Non-pigmented ciliary epithelial cell (primary cell): ENCODE results near the gene UGP2.
A peak's percentile ranks its signal among the peaks of the same experiment; 100 is the strongest.
"Not testable (repeated sequence)": the region's sequence is repeated elsewhere in the genome, so short reads cannot be mapped to it uniquely, and the experiment has no call there.

Source experiments
- DNase-seq: peaks from one replicate; pipeline ENCODE4 v3.0.0-alpha.2; 2010; ENCODE audit warnings: low read depth

Gene UGP2

DNA sequence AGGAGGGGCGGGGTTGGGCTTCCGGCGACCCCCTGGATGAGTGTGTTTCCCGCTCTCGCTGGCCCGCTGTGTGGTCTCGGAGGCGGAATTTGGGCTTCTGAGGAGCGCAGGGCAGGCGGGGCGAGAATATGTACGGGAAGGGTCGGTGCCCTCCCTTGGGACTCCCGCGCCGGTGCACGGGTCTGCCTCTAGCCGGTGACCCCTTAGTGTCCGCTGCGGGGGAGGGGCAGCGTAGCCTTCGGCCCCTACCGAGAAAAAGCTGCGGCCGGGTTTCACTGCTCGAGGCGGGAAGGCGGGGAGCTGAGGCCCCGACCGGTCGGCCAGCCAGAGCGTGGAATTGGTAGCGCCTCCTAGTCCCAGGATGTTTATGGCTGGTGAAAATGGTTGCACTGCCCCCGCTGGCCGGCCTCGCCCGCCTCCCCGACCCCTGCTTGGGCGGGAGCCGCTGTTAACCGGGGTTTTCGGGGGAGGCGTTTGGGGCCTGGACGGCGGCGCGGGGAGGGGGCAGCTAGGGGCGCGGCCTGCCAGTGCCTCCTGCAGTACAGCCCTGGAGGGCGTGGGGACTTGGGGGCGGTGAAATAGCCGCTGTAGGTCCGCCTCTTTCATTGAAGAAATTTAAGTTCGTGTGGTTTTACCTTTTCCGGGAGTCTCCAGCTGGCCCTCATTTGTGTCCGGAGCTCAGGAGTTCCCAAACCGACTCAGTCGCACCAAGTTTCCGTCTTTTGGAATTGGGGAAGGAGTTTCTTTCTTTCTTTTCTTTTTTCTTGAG lies at the start of gene UGP2:
TSS of gene UGP2 (plus strand) at position 643 of the 769 bp plus-strand sequence. CDS start 290 bp downstream, outside the sequence.
- DNase-seq, result no peak

DNA sequence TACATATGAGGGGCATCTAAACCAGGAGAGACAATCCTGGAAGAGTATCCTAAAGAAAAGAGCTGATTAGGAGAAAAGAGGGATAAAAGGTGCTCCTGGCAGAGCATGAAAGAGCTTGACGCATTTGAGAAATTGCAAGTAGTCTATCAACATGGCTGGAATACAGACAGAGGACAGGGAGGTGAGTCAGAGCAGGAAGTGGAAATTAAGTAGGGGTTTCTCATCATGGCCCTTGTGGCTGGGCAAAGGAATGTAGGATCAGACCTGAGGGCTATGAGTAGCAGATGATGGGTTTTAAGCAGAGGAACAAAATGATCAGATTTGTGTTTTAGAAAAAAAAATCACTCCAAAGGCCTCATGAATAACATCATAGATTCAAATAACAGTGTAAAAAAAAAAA lies 49.2 kb upstream of the UGP2 start:
- peak; percentile 97 for DNase-seq

DNA sequence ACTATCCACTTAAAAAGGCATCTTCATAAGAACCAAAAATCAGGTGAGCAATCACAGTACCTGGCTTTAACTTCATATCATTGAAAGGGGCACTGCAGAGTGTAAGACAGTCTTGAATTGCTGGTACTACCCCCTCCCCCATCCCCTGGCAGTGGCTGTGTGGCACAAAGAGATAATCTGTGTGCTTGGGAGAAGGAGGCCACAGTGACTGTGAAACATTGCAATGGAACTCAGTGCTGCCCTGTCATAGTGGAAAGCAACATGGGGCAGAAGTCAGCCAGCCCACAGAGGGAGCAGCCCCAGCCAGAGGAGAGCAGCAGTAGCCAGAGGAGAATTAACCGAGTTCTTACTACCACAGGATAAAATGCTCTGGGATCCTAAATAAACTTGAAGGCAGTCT lies 45.3 kb upstream of the UGP2 start:
- DNase-seq, result no peak

DNA sequence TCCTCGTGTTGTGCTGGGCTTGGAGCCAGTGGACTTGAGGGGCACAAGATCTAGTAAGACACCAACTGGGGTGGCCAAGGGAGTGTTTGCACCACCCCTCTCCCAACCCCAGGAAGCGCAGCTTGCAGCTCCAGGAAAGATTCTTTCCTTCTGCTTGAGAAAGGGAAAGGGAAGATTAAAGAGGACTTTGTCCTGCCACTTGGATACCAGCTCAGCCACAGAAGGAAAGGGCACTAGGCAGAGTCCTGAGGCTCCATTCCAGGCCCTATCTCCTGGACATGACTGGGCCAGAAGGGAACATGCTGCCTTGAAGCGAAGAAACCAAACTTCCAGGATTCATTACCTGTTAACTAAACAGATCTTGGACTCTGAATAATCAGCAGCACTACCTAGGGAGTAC lies 44.9 kb upstream of the UGP2 start:
- DNase-seq, result no peak

DNA sequence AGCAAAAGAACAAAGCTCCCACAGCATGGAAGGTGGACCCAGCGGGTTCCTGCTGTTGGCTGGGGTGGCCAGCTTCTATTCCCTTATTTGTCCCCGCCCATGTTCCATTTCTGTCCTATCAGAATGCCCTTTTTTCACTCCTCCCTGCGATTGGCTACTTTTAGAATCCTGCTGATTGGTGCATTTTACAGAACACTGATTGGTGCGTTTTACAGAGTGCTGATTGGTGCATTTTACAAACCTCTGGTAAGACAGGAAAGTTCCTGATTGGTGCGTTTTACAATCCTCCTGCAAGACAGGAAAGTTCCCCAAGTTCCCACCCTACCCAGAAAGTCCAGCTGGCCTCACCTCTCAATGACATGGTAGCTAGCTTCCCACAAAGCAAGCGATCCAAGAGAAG lies 40.2 kb upstream of the UGP2 start:
- DNase-seq, result no peak

DNA sequence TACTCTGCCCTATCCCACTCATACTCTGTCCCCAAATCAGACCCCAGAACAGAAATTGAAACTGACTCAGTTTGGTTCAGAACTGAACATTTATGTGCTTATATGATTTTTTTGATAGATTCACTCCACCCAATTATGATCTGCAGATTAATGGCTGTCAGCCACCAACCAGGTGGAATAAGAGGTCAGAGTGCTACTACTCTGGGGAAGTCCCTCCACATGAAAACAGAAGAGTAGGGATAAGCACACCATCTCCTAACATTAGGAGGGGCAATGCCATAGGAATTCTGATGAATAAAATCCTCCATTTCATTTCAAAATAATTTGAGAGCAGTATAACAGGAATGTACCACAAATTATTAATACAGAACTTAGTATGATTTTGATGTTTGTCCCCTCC lies 36.3 kb upstream of the UGP2 start:
- DNase-seq, result no peak

DNA sequence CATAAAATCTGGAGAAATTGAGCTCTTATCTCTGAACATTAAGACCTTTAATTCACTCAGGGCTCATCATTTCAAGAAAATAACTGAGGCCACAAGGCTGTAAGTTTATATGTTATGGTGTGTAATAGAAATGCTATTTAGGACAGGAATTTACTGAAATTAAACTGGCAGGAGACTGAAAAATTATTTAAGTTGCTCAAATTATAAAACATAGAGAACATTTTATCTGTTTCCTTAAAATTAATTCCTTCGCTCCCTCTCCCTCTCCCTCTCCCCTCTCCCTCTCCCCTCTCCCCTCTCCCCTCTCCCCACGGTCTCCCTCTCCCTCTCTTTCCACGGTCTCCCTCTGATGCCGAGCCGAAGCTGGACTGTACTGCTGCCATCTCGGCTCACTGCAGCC lies 33.7 kb upstream of the UGP2 start:
- DNase-seq, result not testable (repeated sequence)

DNA sequence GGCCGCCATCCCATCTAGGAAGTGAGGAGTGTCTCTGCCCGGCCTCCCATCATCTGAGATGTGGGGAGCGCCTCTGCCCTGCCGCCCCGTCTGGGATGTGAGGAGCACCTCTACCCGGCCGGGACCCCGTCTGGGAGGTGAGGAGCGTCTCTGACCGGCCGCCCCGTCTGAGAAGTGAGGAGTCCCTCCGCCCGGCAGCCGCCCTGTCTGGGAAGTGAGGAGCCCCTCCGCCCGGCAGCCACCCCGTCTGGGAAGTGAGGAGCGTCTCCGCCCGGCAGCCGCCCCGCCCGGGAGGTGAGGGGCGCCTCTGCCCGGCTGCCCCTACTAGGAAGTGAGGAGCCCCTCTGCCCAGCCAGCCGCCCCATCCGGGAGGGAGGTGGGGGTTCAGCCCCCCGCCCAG lies 32.8 kb upstream of the UGP2 start:
- DNase-seq, result not testable (repeated sequence)

DNA sequence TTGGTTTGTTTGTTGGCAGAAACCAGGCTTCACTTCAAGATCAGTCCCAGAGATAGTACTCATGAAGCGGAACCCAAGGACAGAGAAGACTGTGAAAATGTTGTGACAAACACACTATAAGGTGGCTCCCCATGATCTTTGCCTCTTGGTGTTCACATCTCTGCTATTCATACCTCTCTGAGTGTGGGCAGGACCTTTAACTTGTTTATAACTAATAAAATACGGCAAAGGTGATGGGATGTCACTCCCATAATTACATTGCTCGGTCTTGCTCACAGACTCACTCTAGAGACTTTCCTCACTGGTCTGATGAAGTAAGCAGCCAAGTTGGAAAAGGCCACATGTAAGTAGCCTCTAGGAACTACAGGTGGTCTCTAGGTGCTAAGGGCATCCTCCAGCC lies 30.6 kb upstream of the UGP2 start:
- no peak for DNase-seq

DNA sequence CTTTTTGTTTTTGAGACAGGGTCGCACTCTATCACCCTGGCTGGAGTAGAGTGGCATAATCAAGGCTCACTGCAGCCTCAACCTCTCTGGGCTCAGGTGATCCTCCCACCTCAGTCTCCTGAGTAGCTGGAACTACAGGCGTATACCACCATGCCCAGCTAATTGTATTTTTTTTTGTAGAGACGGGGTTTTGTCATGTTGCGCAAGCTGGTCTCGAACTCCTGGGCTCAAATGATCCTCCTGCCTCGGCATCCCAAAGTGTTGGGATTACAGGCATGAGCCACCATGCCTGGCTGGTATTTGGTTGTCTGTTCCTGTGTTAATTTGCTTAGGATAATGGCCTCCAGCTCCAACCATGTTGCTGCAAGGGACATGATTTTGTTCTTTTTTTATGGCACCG lies 29.8 kb upstream of the UGP2 start:
- not testable (repeated sequence) for DNase-seq

DNA sequence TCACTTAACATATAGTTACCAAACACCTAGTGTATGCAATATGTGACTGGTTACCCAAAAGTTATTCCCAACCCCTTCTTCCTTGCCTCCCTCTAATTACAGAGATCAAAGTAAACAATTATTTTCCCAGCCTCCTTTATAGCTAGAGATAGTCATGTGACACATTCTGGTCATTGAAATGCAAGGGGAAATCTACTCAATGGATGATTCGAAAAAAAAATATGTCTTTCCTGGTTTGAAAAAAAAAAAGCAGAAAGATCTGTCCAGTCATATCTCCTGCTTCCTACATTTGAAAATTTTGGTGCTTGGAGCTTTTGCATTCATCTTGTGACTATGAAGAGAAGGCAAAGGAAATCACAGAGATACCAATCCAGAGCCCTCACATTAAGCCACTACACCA lies 27.6 kb upstream of the UGP2 start:
- no peak for DNase-seq

DNA sequence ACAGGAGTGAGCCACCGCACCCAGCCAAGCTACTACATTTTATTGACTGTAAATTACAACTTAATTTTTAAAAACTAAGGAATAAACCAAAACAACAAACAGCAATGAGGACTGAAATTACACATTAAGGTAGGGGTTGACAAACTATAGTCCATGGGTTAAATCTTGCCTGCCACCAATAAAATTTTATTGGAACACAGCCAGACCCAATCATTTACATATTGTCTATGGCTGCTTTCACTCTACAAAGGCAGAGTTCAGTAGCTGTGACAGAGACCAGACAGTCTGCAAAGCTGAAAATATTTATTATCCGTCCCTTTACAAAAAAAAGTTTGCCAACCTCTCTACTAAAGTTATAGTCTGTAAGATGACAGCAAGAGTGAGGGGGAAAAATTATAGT lies 24.3 kb upstream of the UGP2 start:
- no peak for DNase-seq

DNA sequence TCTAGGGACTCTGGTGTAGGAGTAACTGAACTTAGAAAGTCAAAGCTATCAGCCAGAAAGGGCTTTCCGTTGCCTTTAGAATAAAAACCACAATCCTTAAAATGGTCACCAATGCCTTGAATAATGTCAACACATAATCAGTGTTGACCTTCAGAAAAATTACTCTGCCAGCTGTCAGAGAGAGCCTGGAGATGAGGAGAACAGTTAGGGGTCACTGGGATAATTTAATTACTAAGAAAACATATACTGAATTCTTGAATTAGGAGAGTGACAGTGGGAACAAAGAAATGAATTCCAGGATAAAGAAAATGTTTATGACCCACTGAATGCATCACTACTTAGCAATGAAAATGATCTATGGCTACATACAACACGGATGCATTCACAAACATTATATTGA lies 23.4 kb upstream of the UGP2 start:
- DNase-seq, result no peak

DNA sequence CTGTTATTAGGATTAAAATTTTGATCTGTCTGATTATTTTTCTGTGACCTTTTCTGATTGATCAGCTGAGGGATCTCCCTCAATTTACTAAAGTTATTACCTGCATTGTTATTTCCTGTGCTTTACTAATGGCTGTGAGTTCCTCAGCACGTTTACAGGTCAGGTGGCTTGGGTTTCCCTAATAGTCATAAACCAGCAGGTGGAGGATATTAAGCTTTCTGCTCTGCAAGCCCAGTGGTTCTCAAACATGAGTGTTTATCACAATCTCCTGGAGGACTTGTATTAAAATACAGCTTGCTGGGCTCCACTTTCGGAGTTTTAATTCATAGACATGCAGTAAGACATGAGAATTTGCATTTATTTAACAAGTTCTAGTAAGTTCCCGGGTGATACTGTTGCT lies 22.4 kb upstream of the UGP2 start:
- no peak for DNase-seq

DNA sequence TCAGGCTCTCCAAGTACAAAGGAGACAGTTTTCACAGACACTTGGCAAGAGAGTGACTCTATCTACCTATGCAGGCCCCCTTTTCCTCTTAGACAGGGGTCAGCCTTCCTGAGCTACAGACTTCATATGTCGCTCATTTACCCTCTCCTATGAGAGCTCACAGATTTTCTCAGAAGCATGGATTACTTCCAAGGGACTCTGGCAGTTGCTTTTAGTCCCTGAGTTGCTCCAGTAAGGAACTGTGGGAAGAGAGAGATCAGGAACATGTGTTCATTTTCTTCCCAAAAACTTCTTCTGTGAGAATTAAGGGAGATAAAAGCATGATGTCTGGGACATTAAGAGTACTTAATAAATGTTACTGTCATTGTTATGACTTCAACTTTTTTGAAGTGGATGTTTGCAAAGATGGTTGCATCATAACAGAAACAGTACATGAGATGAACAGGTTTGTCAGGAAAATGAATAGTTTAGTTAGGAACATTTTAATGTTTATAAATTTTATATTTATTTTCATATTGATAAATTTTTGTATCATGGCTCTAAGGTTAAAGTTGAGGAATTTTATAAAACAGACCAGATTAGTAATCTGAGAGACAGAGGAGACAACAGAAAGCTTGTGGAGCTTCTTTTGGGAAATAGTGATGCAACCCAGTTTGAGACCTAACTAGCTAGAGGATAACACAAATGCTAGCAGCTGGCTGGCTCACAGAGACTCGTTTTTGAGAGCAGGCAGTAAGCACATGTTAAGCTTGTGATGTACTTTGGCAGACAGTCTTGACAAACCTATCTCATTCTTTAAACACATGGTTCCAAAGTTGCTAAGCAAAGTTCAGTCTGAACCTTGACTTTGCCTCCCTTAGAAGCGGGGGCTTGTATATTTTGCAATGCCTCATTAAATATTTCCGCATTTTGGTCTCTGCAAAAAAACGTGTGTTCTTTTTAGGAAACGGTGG lies 21.7 kb upstream of the UGP2 start:
- DNase-seq, result no peak

DNA sequence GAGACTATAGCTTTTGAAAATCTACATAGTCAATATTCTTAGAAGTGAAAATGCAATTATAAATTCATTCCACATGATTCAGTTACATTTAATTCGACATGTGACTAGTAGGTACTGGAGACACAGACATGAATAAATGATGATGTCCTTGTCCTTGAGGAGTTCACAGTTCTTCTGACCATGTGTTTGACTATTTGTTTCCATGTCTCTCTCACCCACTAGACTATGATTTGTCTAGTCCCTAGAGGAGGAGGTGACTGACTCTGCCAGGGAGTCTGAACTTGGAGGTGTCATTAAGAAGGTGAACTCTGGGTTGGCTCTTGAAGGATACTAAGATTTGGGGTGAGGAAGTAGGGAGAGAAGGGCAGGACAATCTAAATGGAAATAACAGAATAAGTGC lies 20.7 kb upstream of the UGP2 start:
- DNase-seq, result no peak

DNA sequence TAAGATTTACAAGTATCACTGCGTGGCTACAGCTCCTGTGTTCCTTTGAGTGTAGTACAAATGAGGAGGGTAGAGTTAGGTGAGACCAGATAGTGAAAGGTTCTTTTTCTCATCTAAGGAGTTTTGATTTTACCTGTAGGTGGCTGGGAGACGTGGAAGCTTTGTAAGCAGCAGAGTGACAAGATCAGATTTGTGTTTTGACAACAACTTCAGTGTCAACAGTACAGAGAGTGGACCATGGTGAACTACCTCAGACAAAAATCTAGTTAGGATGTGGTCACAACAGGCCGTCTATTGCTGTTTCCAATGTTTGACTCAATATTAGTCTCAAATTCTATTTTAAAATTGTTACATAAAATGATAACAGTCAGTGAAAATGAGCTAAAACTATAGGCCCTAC lies 20.3 kb upstream of the UGP2 start:
- DNase-seq, result no peak

DNA sequence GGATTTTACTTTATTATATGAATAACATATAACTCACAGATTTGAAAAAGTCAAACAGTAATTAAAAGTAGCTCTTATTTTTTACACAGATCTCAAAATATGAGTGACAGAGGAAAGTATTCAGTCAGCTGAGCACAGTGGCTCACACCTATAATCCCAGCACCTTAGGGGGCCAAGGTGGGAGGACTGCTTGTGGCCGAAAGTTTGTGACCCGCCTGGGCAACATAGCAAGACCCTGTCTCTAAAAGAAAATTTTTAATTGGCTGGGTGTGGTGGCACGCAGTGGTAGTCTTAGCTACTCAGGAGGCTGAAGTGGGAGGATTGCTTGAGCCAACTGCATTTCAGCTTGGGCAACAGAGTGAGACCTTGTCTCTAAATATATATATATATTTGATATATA lies 19.2 kb upstream of the UGP2 start:
- no peak for DNase-seq

DNA sequence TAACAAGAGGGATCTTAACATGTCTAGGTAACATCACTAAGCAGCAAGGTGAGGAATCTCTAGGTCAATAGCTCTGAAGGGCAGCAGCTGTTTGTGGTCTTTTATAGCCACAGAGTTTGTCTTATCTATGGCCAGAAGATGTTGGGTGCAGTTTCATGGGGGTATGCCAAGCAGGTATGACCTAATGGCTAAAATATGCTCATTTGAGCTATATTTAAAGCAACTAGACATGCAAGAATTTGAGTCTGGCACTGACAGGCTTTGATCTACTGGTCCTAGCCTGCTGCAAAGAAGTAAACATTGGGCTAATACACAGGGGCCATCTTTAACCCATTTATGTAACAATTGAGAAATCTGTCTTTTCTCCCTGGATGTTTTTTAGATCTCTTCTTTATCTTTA lies 13.9 kb upstream of the UGP2 start:
- peak; percentile 89 for DNase-seq

DNA sequence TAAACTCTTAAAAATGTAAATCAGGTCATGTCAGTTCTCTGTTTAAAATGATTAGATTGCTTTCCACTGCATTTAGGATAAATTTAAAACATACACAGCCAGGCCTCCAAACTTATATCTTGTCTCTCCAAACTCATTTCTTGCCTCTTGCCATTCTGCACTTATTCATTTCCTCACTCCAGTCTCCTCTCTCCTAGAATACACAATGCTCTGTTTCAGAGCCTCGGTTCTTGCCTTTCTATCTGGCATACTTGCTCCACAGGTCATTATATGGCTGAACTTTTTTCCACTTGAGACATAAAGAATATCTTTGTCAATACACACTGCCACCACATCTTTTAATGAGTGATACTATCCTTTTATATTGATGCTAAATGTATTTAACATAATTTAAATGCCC lies 10.5 kb upstream of the UGP2 start:
- DNase-seq, result no peak

DNA sequence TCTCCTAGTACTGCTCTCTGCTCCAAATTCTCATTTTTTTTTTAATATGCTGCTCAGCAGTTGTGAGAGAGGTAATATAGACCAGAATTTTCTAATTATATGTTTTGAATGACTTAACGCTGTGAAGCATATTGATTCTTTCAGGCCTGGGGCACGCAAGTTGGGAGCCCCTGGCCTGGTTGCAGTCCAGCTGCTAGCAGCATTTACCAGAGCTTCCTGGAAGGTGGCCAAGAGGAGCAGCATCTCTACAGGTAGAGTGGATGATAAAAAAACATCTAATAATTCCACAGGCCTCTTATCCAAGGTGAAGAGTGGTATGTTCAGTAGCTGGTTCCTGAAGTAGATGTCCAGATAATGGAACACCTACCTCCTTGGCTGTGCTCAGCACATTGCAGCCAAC lies 7.3 kb upstream of the UGP2 start:
- DNase-seq, result no peak

DNA sequence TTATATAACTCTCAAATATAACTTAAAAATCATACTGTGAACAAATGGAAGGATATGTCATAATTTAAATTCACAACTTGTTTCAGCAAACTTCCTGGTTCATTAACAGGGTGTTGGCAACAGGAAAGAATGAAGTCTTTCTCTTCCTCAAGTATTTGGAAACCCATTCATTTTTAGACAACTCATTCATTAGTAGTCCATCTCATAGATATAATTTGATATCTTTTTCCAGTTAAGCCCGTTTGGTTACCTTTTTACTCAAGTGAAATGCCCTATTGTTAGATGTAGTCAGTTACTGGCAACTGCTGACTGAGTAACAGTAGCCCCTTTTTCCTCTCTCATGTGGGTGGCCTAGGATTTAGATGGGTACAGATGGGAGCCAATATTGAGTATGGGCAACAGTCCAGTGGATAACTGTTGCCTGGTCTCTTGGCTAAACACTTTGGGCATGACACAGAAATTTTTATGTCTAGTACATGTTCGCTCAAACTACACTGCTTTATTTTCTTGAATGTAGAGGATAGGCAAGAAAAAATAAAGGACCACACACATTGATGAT lies 4.6 kb upstream of the UGP2 start:
- DNase-seq, result no peak
